HUDEP-2 (cell line): Measurements from ENCODE around the gene SLC25A10.

ENCODE experiments used
- DNase-seq, 76 experiments: peaks; one replicate each; lab custom pipeline; 2025; ENCODE audit not compliant: unreplicated experiment in 76 of 76; lab: John Stamatoyannopoulos, UW

The SLC25A10 gene

GRCh38 chr17:81711814-81712467, at the start of gene SLC25A10:
TSS of gene SLC25A10 (plus strand) at chr17:81712284. CDS start at chr17:81712427, 143 bp downstream.
- DNase-seq = peak in 71 of 76 experiments; percentile 15 to 89 (median 70)

- DNase-seq = no peak
Measured at GRCh38 chr17:81664051-81664470, 48.0 kb upstream of the SLC25A10 start.

GRCh38 chr17:81665205-81666091, 46.6 kb upstream of the SLC25A10 start:
- DNase-seq = peak in 60 of 76 experiments; percentile 17 to 68 (median 48)

- DNase-seq = peak in 2 of 76 experiments; percentile 34 to 39
Measured at GRCh38 chr17:81666092-81666341, 46.1 kb upstream of the SLC25A10 start.

GRCh38 chr17:81666342-81667191, 45.5 kb upstream of the SLC25A10 start, which contains the start of the genes CCDC137 and OXLD1:
TSS of gene CCDC137 (plus strand) at chr17:81666737. CDS start at chr17:81666767, 30 bp downstream.
TSS of gene OXLD1 (minus strand) at chr17:81666605. CDS start at chr17:81666577, 28 bp downstream.
- DNase-seq = peak; percentile 39 to 97 (median 91)

- peak in 30 of 76 experiments; percentile 1 to 53 (median 20) for DNase-seq
Measured at GRCh38 chr17:81667754-81668153, 44.3 kb upstream of the SLC25A10 start.

- no peak for DNase-seq
Measured at GRCh38 chr17:81672504-81672903, 39.6 kb upstream of the SLC25A10 start.

- DNase-seq = no peak
Measured at GRCh38 chr17:81672954-81673353, 39.1 kb upstream of the SLC25A10 start.

GRCh38 chr17:81673561-81674258, 38.4 kb upstream of the SLC25A10 start:
- DNase-seq = no peak

- peak in 27 of 76 experiments; percentile 8 to 53 (median 32) for DNase-seq
Measured at GRCh38 chr17:81675515-81676221, 36.4 kb upstream of the SLC25A10 start.

- no peak for DNase-seq
Measured at GRCh38 chr17:81676906-81677305, 35.2 kb upstream of the SLC25A10 start.

GRCh38 chr17:81680150-81680549, 31.9 kb upstream of the SLC25A10 start:
- DNase-seq = no peak

GRCh38 chr17:81681672-81682071, 30.4 kb upstream of the SLC25A10 start:
- peak in 1 of 76 experiments; percentile 3 for DNase-seq

GRCh38 chr17:81682565-81683207, 29.4 kb upstream of the SLC25A10 start:
- DNase-seq = no peak

- no peak for DNase-seq
Measured at GRCh38 chr17:81683208-81683583, 28.9 kb upstream of the SLC25A10 start.

GRCh38 chr17:81683584-81684441, 28.3 kb upstream of the SLC25A10 start, which contains the start of the genes ARL16 and HGS:
TSS of gene ARL16 (minus strand) at chr17:81683797. CDS start at chr17:81683753, 44 bp downstream.
TSS of gene HGS (plus strand) at chr17:81684011. CDS start at chr17:81684067, 56 bp downstream.
- DNase-seq = peak; percentile 42 to 99 (median 96)

- peak in 10 of 76 experiments; percentile 10 to 37 (median 25) for DNase-seq
Measured at GRCh38 chr17:81684442-81684911, 27.6 kb upstream of the SLC25A10 start.

- DNase-seq = peak in 7 of 76 experiments; percentile 8 to 30 (median 18)
Measured at GRCh38 chr17:81685108-81685507, 27.0 kb upstream of the SLC25A10 start.
